ENCODE results near the gene SNIP1. TPM values are rescaled to one million over a fixed set of nuclear protein-coding genes. Genes with fewer than 3 reads are reported as not detected.

The SNIP1 gene
- total and polyA plus RNA-seq, 2 of the 8 experiments (the other 6 are each of a cell fraction or from before 2014, with no cell fraction given) = 3.7 to 15.7 TPM

DNA sequence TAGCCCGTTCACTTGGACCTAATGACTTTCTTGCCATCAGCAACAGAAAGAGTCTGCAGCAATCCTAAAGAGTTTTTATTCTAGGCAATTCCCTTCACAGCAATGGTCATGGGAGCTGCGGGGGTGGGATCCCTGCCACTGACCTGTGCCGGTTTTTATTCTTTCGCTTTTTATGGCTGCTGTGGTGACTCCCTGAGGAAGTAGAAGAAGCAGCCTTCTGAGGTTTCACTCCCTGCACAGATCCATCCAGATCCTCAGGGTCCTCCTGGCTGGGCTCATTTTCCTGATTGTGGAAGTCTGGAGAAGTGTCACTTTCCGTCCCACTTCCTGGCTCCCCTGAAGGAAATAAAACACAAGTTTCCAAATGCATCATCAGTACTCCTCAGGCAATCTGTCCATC lies 52.4 kb downstream of the SNIP1 start (continued):
- TF ChIP-seq, protein P1, sequence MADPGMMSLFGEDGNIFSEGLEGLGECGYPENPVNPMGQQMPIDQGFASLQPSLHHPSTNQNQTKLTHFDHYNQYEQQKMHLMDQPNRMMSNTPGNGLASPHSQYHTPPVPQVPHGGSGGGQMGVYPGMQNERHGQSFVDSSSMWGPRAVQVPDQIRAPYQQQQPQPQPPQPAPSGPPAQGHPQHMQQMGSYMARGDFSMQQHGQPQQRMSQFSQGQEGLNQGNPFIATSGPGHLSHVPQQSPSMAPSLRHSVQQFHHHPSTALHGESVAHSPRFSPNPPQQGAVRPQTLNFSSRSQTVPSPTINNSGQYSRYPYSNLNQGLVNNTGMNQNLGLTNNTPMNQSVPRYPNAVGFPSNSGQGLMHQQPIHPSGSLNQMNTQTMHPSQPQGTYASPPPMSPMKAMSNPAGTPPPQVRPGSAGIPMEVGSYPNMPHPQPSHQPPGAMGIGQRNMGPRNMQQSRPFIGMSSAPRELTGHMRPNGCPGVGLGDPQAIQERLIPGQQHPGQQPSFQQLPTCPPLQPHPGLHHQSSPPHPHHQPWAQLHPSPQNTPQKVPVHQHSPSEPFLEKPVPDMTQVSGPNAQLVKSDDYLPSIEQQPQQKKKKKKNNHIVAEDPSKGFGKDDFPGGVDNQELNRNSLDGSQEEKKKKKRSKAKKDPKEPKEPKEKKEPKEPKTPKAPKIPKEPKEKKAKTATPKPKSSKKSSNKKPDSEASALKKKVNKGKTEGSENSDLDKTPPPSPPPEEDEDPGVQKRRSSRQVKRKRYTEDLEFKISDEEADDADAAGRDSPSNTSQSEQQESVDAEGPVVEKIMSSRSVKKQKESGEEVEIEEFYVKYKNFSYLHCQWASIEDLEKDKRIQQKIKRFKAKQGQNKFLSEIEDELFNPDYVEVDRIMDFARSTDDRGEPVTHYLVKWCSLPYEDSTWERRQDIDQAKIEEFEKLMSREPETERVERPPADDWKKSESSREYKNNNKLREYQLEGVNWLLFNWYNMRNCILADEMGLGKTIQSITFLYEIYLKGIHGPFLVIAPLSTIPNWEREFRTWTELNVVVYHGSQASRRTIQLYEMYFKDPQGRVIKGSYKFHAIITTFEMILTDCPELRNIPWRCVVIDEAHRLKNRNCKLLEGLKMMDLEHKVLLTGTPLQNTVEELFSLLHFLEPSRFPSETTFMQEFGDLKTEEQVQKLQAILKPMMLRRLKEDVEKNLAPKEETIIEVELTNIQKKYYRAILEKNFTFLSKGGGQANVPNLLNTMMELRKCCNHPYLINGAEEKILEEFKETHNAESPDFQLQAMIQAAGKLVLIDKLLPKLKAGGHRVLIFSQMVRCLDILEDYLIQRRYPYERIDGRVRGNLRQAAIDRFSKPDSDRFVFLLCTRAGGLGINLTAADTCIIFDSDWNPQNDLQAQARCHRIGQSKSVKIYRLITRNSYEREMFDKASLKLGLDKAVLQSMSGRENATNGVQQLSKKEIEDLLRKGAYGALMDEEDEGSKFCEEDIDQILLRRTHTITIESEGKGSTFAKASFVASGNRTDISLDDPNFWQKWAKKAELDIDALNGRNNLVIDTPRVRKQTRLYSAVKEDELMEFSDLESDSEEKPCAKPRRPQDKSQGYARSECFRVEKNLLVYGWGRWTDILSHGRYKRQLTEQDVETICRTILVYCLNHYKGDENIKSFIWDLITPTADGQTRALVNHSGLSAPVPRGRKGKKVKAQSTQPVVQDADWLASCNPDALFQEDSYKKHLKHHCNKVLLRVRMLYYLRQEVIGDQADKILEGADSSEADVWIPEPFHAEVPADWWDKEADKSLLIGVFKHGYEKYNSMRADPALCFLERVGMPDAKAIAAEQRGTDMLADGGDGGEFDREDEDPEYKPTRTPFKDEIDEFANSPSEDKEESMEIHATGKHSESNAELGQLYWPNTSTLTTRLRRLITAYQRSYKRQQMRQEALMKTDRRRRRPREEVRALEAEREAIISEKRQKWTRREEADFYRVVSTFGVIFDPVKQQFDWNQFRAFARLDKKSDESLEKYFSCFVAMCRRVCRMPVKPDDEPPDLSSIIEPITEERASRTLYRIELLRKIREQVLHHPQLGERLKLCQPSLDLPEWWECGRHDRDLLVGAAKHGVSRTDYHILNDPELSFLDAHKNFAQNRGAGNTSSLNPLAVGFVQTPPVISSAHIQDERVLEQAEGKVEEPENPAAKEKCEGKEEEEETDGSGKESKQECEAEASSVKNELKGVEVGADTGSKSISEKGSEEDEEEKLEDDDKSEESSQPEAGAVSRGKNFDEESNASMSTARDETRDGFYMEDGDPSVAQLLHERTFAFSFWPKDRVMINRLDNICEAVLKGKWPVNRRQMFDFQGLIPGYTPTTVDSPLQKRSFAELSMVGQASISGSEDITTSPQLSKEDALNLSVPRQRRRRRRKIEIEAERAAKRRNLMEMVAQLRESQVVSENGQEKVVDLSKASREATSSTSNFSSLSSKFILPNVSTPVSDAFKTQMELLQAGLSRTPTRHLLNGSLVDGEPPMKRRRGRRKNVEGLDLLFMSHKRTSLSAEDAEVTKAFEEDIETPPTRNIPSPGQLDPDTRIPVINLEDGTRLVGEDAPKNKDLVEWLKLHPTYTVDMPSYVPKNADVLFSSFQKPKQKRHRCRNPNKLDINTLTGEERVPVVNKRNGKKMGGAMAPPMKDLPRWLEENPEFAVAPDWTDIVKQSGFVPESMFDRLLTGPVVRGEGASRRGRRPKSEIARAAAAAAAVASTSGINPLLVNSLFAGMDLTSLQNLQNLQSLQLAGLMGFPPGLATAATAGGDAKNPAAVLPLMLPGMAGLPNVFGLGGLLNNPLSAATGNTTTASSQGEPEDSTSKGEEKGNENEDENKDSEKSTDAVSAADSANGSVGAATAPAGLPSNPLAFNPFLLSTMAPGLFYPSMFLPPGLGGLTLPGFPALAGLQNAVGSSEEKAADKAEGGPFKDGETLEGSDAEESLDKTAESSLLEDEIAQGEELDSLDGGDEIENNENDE (IDR thresholded peaks at IDR 0.05; ENCODE audit: insufficient replicate concordance, low read length) = no peak
- TF ChIP-seq JUND (IDR thresholded peaks at IDR 0.05; ENCODE audit: low read length) (no peak), RXRA (IDR thresholded peaks at IDR 0.05; ENCODE audit: insufficient read depth, low read depth, low read length) (no peak), SP4 (IDR thresholded peaks at IDR 0.05; ENCODE audit: low read length) (no peak), E2F6 (IDR thresholded peaks at IDR 0.05) (no peak), POLR2AphosphoS5 (IDR thresholded peaks at IDR 0.05; ENCODE audit: low read depth, low read length) (no peak), SRF (IDR thresholded peaks at IDR 0.05; ENCODE audit: low read depth, low read length) (no peak), CBX5 (IDR thresholded peaks at IDR 0.05; ENCODE audit: low read depth, low read length) (no peak), EZH2 (IDR thresholded peaks at IDR 0.05; ENCODE audit: low read depth, low read length, severe bottlenecking) (no peak)
